ENCODE results near the gene ASCC1. TPM values are rescaled to one million over a fixed set of nuclear protein-coding genes. Genes with fewer than 3 reads are reported as not detected.

Gene ASCC1
- total and polyA plus RNA-seq, 2 of the 13 experiments (the other 11 are each of a cell fraction or from before 2014, with no cell fraction given) = 21.6 to 30.1 TPM

DNA sequence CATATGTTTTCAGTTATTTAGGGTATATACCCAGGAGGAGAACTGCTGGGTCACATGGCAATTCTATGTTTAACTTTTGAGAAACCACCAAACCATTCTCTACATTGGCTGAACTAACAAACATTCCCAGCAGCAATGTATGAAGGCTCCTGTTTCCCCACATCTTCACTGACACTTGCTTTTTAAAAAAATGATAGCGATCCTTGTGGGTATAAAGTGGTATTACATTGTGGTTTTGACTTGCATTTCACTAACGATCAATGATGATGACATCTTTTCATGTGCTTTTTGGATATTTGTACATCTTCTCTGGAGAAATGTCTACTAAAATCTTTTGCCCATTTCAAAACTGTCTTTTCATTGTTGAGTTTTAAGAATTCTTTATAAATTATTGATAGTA, 51.5 kb downstream of the ASCC1 start:
- H2AFZ ChIP-seq (ENCODE audit: low read length) = no peak overlapping the region
- no peaks in the 10 kb centered on the region for H3K9me3 ChIP-seq (ENCODE audit: low read length)
- ChIA-PET CTCF (ENCODE audit: low intra/inter-chr PET ratio, low total read pairs) (no interaction called here), POLR2A (no interaction called here)
- in situ Hi-C loops (cut with HindIII; ENCODE audit: extremely low pct_ligation_motif_present, low pct_unique_long_range_greater_than_20kb) = no loop called here
- FAIRE-seq = no peak
- no peak overlapping the region for H3K4me3 ChIP-seq (replicated peaks in 1 of 3; ENCODE audit: insufficient read depth in 1 of 3, low read depth in 2 of 3, low read length in 3 of 3)
- peaks cover 8% of the 10 kb centered on the region; the same call in 1 of the 2 replicates for H3K4me1 ChIP-seq (ENCODE audit: insufficient read depth, low read length)
- H3K36me3 ChIP-seq (replicated peaks in 1 of 2; ENCODE audit: control insufficient read depth in 1 of 2, insufficient read depth in 2 of 2, low read length in 2 of 2) = peaks cover 1 to 14% of the 10 kb centered on the region in 2 experiments; a peak in 2 of 5 replicates
- no peak overlapping the region for H3K27ac ChIP-seq (ENCODE audit: extremely low read length, insufficient read depth, low read length)
- H4K20me1 ChIP-seq (ENCODE audit: insufficient read depth, low read length) = no peaks in the 10 kb centered on the region
- no peaks in the 10 kb centered on the region for H3K79me2 ChIP-seq (ENCODE audit: insufficient read depth, low read length)
- TF ChIP-seq CHD2 (IDR thresholded peaks at IDR 0.05; ENCODE audit: low read depth, low read length) = no peak
- TF ChIP-seq AGO1 (IDR thresholded peaks at IDR 0.05; ENCODE audit: low read depth, low read length, poor library complexity, severe bottlenecking) = no peak
- TF ChIP-seq TOPORS (CRISPR knock-in tag; IDR thresholded peaks at IDR 0.05) = no peak
- no peak for TF ChIP-seq ZNF768 (CRISPR knock-in tag; IDR thresholded peaks at IDR 0.05)
- no peak for TF ChIP-seq PHF21A (CRISPR knock-in tag; IDR thresholded peaks at IDR 0.05)
- no peak for TF ChIP-seq SIN3B (IDR thresholded peaks at IDR 0.05; ENCODE audit: low read length)
- no peak for TF ChIP-seq ZNF138 (CRISPR knock-in tag; IDR thresholded peaks at IDR 0.05; ENCODE audit: low read depth)
- TF ChIP-seq, protein P1, sequence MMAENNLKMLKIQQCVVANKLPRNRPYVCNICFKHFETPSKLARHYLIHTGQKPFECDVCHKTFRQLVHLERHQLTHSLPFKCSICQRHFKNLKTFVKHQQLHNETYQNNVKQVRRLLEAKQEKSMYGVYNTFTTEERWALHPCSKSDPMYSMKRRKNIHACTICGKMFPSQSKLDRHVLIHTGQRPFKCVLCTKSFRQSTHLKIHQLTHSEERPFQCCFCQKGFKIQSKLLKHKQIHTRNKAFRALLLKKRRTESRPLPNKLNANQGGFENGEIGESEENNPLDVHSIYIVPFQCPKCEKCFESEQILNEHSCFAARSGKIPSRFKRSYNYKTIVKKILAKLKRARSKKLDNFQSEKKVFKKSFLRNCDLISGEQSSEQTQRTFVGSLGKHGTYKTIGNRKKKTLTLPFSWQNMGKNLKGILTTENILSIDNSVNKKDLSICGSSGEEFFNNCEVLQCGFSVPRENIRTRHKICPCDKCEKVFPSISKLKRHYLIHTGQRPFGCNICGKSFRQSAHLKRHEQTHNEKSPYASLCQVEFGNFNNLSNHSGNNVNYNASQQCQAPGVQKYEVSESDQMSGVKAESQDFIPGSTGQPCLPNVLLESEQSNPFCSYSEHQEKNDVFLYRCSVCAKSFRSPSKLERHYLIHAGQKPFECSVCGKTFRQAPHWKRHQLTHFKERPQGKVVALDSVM (CRISPR knock-in tag; IDR thresholded peaks at IDR 0.05) = no peak
- TF ChIP-seq NBN (conservative IDR thresholded peaks at IDR 0.05) = no peak
- no peak for DNase-seq (ENCODE audit: low spot score)
- intact Hi-C loops (cut with micrococcal nuclease; ENCODE audit: unreplicated experiment) = no loop called here
- no peak overlapping the region for H3K4me2 ChIP-seq (ENCODE audit: low read depth, low read length)
- BruUV-seq (replicated peaks) = no TSS peak
- H3K27me3 ChIP-seq (ENCODE audit: control insufficient read depth in 1 of 2, insufficient read depth in 2 of 2, low read length in 2 of 2) = no peaks in the 10 kb centered on the region
- ATAC-seq = no peak
- no peak overlapping the region for H3K9ac ChIP-seq (ENCODE audit: insufficient read depth, low read depth, low read length)
- 97% methylated on average over 2 of the region's 2 CpGs for WGBS (ENCODE audit: low lambda C conversion rate)

All from HepG2 (cell line).